GM18951 (cell line): ENCODE data around the gene GMDS.

Experiments used
- POLR2A ChIP-seq: IDR thresholded peaks from 4 replicates; pipeline ENCODE4 v1.6.1; 2011; ENCODE audit warnings: mild to moderate bottlenecking; ENCODE audit not compliant: insufficient read length, insufficient read depth; ENCODE audit errors: extremely low read depth
- in situ Hi-C: fragments of 300-500 bp; cut with MboI; formaldehyde crosslinking; loops from one replicate; pipeline ENCODE4 v1.12.0; 2022; ENCODE audit warnings: low sequenced_read_pairs, mixed read lengths, inconsistent platforms; ENCODE audit not compliant: unreplicated experiment

The GMDS gene

GRCh38 chr6:1593286-1593957 lies 652.0 kb downstream of the GMDS start:
- TF ChIP-seq POLR2A: no peak
- in situ Hi-C loops: loop anchor here (25.0 kb wide), 2 partner anchors 744 to 1044 kb away; no protein-coding TSS in a partner anchor

- TF ChIP-seq POLR2A: no peak
- in situ Hi-C loops: loop anchor here (25.0 kb wide), 2 partner anchors 744 to 1044 kb away; no protein-coding TSS in a partner anchor
These were observed 652.6 kb downstream of the GMDS start for GRCh38 chr6:1592852-1593251.

- in situ Hi-C loops: loop anchor here (25.0 kb wide), 2 partner anchors 745 to 1045 kb away; no protein-coding TSS in a partner anchor
- TF ChIP-seq POLR2A: no peak
These were observed 653.5 kb downstream of the GMDS start for GRCh38 chr6:1591926-1592325.

- no peak for TF ChIP-seq POLR2A
- in situ Hi-C loops: loop anchor here (25.0 kb wide), 2 partner anchors 746 to 1046 kb away; no protein-coding TSS in a partner anchor
These were observed 654.2 kb downstream of the GMDS start for GRCh38 chr6:1591243-1591642.

GRCh38 chr6:1590580-1590979 lies 654.8 kb downstream of the GMDS start:
- in situ Hi-C loops: loop anchor here (25.0 kb wide), 2 partner anchors 747 to 1047 kb away; no protein-coding TSS in a partner anchor
- no peak for TF ChIP-seq POLR2A

- TF ChIP-seq POLR2A: no peak
- in situ Hi-C loops: loop anchor here (25.0 kb wide), 2 partner anchors 748 to 1048 kb away; no protein-coding TSS in a partner anchor
These were observed 656.2 kb downstream of the GMDS start for GRCh38 chr6:1589208-1589607.

GRCh38 chr6:1587977-1588376 lies 657.4 kb downstream of the GMDS start:
- in situ Hi-C loops: loop anchor here (25.0 kb wide), 2 partner anchors 749 to 1049 kb away; no protein-coding TSS in a partner anchor

GRCh38 chr6:1587546-1587945 lies 657.9 kb downstream of the GMDS start:
- in situ Hi-C loops: loop anchor here (25.0 kb wide), 2 partner anchors 750 to 1050 kb away; no protein-coding TSS in a partner anchor
- TF ChIP-seq POLR2A: no peak

More at GRCh38 chr6:1587977-1588376, 657.4 kb downstream of the GMDS start:
- TF ChIP-seq POLR2A: no peak

- in situ Hi-C loops: loop anchor here (25.0 kb wide), 2 partner anchors 750 to 1050 kb away; no protein-coding TSS in a partner anchor
These were observed 658.4 kb downstream of the GMDS start for GRCh38 chr6:1586861-1587450.

GRCh38 chr6:1586256-1586655 lies 659.1 kb downstream of the GMDS start:
- in situ Hi-C loops: loop anchor here (25.0 kb wide), 2 partner anchors 751 to 1051 kb away; no protein-coding TSS in a partner anchor
- no peak for TF ChIP-seq POLR2A

More at GRCh38 chr6:1586861-1587450, 658.4 kb downstream of the GMDS start:
- no peak for TF ChIP-seq POLR2A

- in situ Hi-C loops: loop anchor here (25.0 kb wide), 2 partner anchors 752 to 1052 kb away; no protein-coding TSS in a partner anchor
- no peak for TF ChIP-seq POLR2A
These were observed 659.7 kb downstream of the GMDS start for GRCh38 chr6:1585669-1586049.

- in situ Hi-C loops: loop anchor here (25.0 kb wide), 2 partner anchors 752 to 1052 kb away; no protein-coding TSS in a partner anchor
- no peak for TF ChIP-seq POLR2A
These were observed 660.3 kb downstream of the GMDS start for GRCh38 chr6:1584996-1585668.

- no peak for TF ChIP-seq POLR2A
- in situ Hi-C loops: loop anchor here (25.0 kb wide), 2 partner anchors 753 to 1053 kb away; no protein-coding TSS in a partner anchor
These were observed 661.3 kb downstream of the GMDS start for GRCh38 chr6:1584146-1584545.
